Measurements from ENCODE around the gene PPIF. TPM values are rescaled to one million over a fixed set of nuclear protein-coding genes. Genes with fewer than 3 reads are reported as not detected.
A peak's percentile ranks its signal among the peaks of the same experiment; 100 is the strongest.

Gene PPIF
- total and polyA plus RNA-seq, 8 donors, result 29.7 to 75.6 (median 31.0) TPM

DNA sequence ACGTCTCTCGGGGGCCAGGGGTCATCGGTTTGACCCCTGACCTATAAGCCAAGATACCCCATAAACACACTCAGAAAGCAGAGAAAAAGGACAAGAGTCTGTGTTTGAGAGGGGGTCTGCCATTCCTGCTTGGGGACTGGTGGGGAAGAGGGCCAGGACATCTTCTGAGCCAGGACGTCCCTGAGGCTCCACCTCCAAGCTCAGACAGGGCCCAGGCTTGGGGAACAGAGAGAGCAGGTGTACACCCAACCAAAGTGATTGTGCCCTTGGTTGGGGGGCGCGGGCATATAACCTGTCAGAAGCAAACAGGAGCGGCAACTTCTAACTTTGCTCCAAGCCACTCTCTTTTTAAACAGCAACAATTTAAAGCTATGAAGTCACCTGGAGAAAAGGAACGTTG, 33.9 kb upstream of the PPIF start:
- Histone ChIP-seq H3K4me1 (peaks cover 5 to 26% of the 10 kb centered on the region in 2 donors), H3K36me3 (peaks cover 0 to 77% of the 10 kb centered on the region in 2 donors), H3K9me3 (no peaks in the 10 kb centered on the region), H3K27ac (no peak overlapping the region), H3K4me3 (no peak overlapping the region), H3K27me3 (no peaks in the 10 kb centered on the region)
- DNase-seq (peak in 1 of 4 donors; percentile 25), ATAC-seq (no peak)
- intact Hi-C loops (cut with DNase I), result no loop called here
- no peak for TF ChIP-seq CTCF (IDR thresholded peaks at IDR 0.05)

DNA sequence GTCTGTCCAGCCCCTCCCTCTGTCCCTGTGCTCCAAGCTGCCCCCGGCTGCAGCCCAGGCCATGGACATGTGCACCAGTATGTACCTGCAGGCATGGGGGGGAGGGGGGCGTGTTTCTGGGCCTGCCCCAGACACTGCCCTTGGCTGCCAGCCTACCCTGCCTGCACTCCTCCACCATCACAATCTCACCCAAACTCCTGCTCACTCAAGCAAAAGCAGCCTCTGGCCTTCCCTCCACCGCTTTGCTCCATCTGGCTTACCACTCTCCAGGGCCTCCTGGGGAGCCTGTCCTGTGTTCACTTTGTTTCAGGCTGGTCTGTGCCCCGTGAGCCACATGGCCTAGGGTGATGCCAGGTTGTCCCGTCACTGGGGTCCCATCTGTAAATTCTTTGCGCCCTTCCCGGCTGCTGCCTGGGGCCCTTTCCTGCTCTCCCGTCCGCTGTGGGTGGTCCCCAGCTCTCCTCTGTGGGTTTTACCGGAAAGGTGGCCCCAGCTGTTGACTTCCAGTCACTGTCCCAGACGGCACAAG, 33.3 kb upstream of the PPIF start:
- Histone ChIP-seq H3K36me3 (peaks cover 0 to 71% of the 10 kb centered on the region in 2 donors), H3K27ac (no peak overlapping the region), H3K4me3 (no peak overlapping the region), H3K27me3 (no peaks in the 10 kb centered on the region), H3K9me3 (no peaks in the 10 kb centered on the region), H3K4me1 (peaks cover 5 to 31% of the 10 kb centered on the region in 2 donors)
- DNase-seq (peak in 2 of 4 donors; percentile 31 to 60), ATAC-seq (no peak)
- TF ChIP-seq CTCF (IDR thresholded peaks at IDR 0.05), result no peak
- intact Hi-C loops (cut with DNase I), result no loop called here

- DNase-seq, result peak in 1 of 4 donors; percentile 32
- no peak for TF ChIP-seq CTCF (IDR thresholded peaks at IDR 0.05)
- Histone ChIP-seq H3K4me3 (no peak overlapping the region), H3K27ac (no peak overlapping the region), H3K4me1 (peaks cover 5 to 33% of the 10 kb centered on the region in 2 donors), H3K36me3 (peaks cover 0 to 61% of the 10 kb centered on the region in 2 donors), H3K27me3 (no peaks in the 10 kb centered on the region), H3K9me3 (no peaks in the 10 kb centered on the region)
- ATAC-seq, result no peak
- intact Hi-C loops (cut with DNase I), result no loop called here
These were observed 32.3 kb upstream of the PPIF start for GRCh38 chr10:79314761-79315601.

DNA sequence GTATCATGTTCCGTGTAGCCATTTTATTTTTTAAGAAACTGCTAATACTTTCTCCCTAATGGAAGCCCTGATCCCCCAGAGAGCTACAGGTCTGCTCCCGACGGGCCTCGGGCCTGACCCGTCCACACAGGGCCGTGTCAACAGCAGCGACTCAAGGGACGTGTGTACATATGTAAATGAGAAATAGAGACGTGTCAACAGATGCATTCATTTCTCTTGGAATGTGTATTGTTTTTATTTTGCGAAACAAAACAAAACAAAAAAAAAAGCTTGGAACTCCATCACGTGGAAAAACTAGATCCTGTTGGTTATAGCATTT, 31.7 kb upstream of the PPIF start:
- Histone ChIP-seq H3K36me3 (peaks cover 0 to 55% of the 10 kb centered on the region in 2 donors), H3K4me1 (peaks cover 5 to 39% of the 10 kb centered on the region in 2 donors), H3K9me3 (no peaks in the 10 kb centered on the region), H3K4me3 (no peak overlapping the region), H3K27ac (no peak overlapping the region), H3K27me3 (no peaks in the 10 kb centered on the region)
- DNase-seq (no peak), ATAC-seq (no peak)
- TF ChIP-seq CTCF (IDR thresholded peaks at IDR 0.05), result no peak
- intact Hi-C loops (cut with DNase I), result no loop called here

- ATAC-seq, result peak; percentile 3
- H3K4me3 ChIP-seq, result no peak overlapping the region
- peaks cover 0 to 42% of the 10 kb centered on the region in 2 donors for H3K36me3 ChIP-seq
- no peaks in the 10 kb centered on the region for H3K9me3 ChIP-seq
- intact Hi-C loops (cut with DNase I), result no loop called here
- TF ChIP-seq CTCF (IDR thresholded peaks at IDR 0.05), result no peak
- peak overlapping the region in 1 of 2 donors; percentile 57 for H3K27ac ChIP-seq
- peaks cover 5 to 52% of the 10 kb centered on the region in 2 donors for H3K4me1 ChIP-seq
- DNase-seq, result no peak
- no peaks in the 10 kb centered on the region for H3K27me3 ChIP-seq
These were observed 30.4 kb upstream of the PPIF start for GRCh38 chr10:79316671-79317431.
